ENCODE results near the gene ADGRV1.
A peak's percentile ranks its signal among the peaks of the same experiment; 100 is the strongest.
"Not testable (repeated sequence)": the region's sequence is repeated elsewhere in the genome, so short reads cannot be mapped to it uniquely, and the experiment has no call there.

The ADGRV1 gene

GRCh38 chr5:90967443-90967842, 408.8 kb downstream of the ADGRV1 start:
- no peak overlapping the region for H3K4me3 ChIP-seq (ENCODE audit: low read depth, low read length)
- in situ Hi-C loops (cut with HindIII; ENCODE audit: low sequenced_read_pairs): no loop called here
- no peak for TF ChIP-seq CTCF (IDR thresholded peaks at IDR 0.05; ENCODE audit: low read depth, low read length, missing control alignments)
- DNase-seq (ENCODE audit: low read depth): no peak

- DNase-seq (ENCODE audit: low read depth): no peak
- no peak overlapping the region for H3K4me3 ChIP-seq (ENCODE audit: low read depth, low read length)
- TF ChIP-seq CTCF (IDR thresholded peaks at IDR 0.05; ENCODE audit: low read depth, low read length, missing control alignments): no peak
- in situ Hi-C loops (cut with HindIII; ENCODE audit: low sequenced_read_pairs): no loop called here
Measured at GRCh38 chr5:90967851-90968250, 409.3 kb downstream of the ADGRV1 start.

- no peak for TF ChIP-seq CTCF (IDR thresholded peaks at IDR 0.05; ENCODE audit: low read depth, low read length, missing control alignments)
- no peak overlapping the region for H3K4me3 ChIP-seq (ENCODE audit: low read depth, low read length)
- DNase-seq (ENCODE audit: low read depth): peak; percentile 73
- in situ Hi-C loops (cut with HindIII; ENCODE audit: low sequenced_read_pairs): no loop called here
Measured at GRCh38 chr5:90968319-90968718, 409.7 kb downstream of the ADGRV1 start.

GRCh38 chr5:90969945-90970344, 411.3 kb downstream of the ADGRV1 start:
- H3K4me3 ChIP-seq (ENCODE audit: low read depth, low read length); DNase-seq (ENCODE audit: low read depth); in situ Hi-C loops (cut with HindIII; ENCODE audit: low sequenced_read_pairs): not testable (repeated sequence)

- DNase-seq (ENCODE audit: low read depth): no peak
- in situ Hi-C loops (cut with HindIII; ENCODE audit: low sequenced_read_pairs): no loop called here
- no peak for TF ChIP-seq CTCF (IDR thresholded peaks at IDR 0.05; ENCODE audit: low read depth, low read length, missing control alignments)
- no peak overlapping the region for H3K4me3 ChIP-seq (ENCODE audit: low read depth, low read length)
Measured at GRCh38 chr5:90981177-90981576, 422.6 kb downstream of the ADGRV1 start.

- no peak overlapping the region for H3K4me3 ChIP-seq (ENCODE audit: low read depth, low read length)
- no peak for TF ChIP-seq CTCF (IDR thresholded peaks at IDR 0.05; ENCODE audit: low read depth, low read length, missing control alignments)
- no peak for DNase-seq (ENCODE audit: low read depth)
- in situ Hi-C loops (cut with HindIII; ENCODE audit: low sequenced_read_pairs): no loop called here
Measured at GRCh38 chr5:90981821-90982220, 423.2 kb downstream of the ADGRV1 start.

- DNase-seq (ENCODE audit: low read depth): no peak
- H3K4me3 ChIP-seq (ENCODE audit: low read depth, low read length): no peak overlapping the region
- TF ChIP-seq CTCF (IDR thresholded peaks at IDR 0.05; ENCODE audit: low read depth, low read length, missing control alignments): no peak
- in situ Hi-C loops (cut with HindIII; ENCODE audit: low sequenced_read_pairs): no loop called here
Measured at GRCh38 chr5:90982576-90982975, 424.0 kb downstream of the ADGRV1 start.

Data from astrocyte of the cerebellum (primary cell).